NCI-H2029 (cell line): ENCODE results near the gene NOX5.

ENCODE experiments used
- DNase-seq: peaks from one replicate; lab custom pipeline; 2025; lab: John Stamatoyannopoulos, UW

Gene NOX5

GRCh38 chr15:69021895-69022294, 7.4 kb downstream of the NOX5 start:
- no peak for DNase-seq

- no peak for DNase-seq
Observed at GRCh38 chr15:69025320-69025719, 10.8 kb downstream of the NOX5 start.

GRCh38 chr15:69026355-69026754, 11.9 kb downstream of the NOX5 start:
- DNase-seq = no peak

- DNase-seq = no peak
Observed at GRCh38 chr15:69027976-69028518, 13.6 kb downstream of the NOX5 start.

GRCh38 chr15:69031013-69032001, 16.8 kb downstream of the NOX5 start:
- no peak for DNase-seq

GRCh38 chr15:69032031-69032430, 17.5 kb downstream of the NOX5 start:
- no peak for DNase-seq

- DNase-seq = no peak
Observed at GRCh38 chr15:69032703-69033373, 18.3 kb downstream of the NOX5 start.

- DNase-seq = no peak
Observed at GRCh38 chr15:69034352-69034751, 19.9 kb downstream of the NOX5 start.

GRCh38 chr15:69035205-69035917, 20.9 kb downstream of the NOX5 start:
- no peak for DNase-seq

- DNase-seq = no peak
Observed at GRCh38 chr15:69035918-69036258, 21.4 kb downstream of the NOX5 start.

- DNase-seq = no peak
Observed at GRCh38 chr15:69036826-69037225, 22.3 kb downstream of the NOX5 start.

GRCh38 chr15:69037482-69037881, 23.0 kb downstream of the NOX5 start:
- DNase-seq = no peak

GRCh38 chr15:69037977-69038376, 23.5 kb downstream of the NOX5 start:
- no peak for DNase-seq

GRCh38 chr15:69038508-69038907, 24.0 kb downstream of the NOX5 start:
- no peak for DNase-seq

- no peak for DNase-seq
Observed at GRCh38 chr15:69039516-69040225, 25.2 kb downstream of the NOX5 start.

GRCh38 chr15:69042531-69042930, 28.0 kb downstream of the NOX5 start:
- no peak for DNase-seq

- DNase-seq = no peak
Observed at GRCh38 chr15:69045802-69046201, 31.3 kb downstream of the NOX5 start.

GRCh38 chr15:69046781-69047180, 32.3 kb downstream of the NOX5 start:
- no peak for DNase-seq

GRCh38 chr15:69049976-69050375, 35.5 kb downstream of the NOX5 start:
- DNase-seq = no peak

- no peak for DNase-seq
Observed at GRCh38 chr15:69055251-69055650, 40.8 kb downstream of the NOX5 start.

GRCh38 chr15:69056365-69056764, 41.9 kb downstream of the NOX5 start:
- DNase-seq = no peak
